DOHH2 (cell line): ENCODE results near the gene LIMK1.

Experiments used
- H3F3A ChIP-seq: fragments of 200-600 bp; sonication (generic), shearing (Covaris generic); 2 replicates; pipeline ENCODE4 v1.6.0; 2016; ENCODE audit warnings: antibody characterized with exemption, mild to moderate bottlenecking; ENCODE audit not compliant: control insufficient read depth, insufficient read depth
- H3K27ac ChIP-seq: fragments of 200-600 bp; sonication (generic); 2 replicates; pipeline ENCODE4 v1.5.1; 2014; ENCODE audit warnings: low read depth, mild to moderate bottlenecking, low read length, moderate library complexity
- H3K27me3 ChIP-seq: fragments of 200-600 bp; sonication (generic); 2 replicates; pipeline ENCODE4 v1.6.1; 2014; ENCODE audit warnings: mild to moderate bottlenecking, low read length, mixed read lengths; ENCODE audit not compliant: control insufficient read depth
- H3K36me3 ChIP-seq: fragments of 200-600 bp; sonication (generic); 2 replicates; pipeline ENCODE4 v1.6.1; 2014; ENCODE audit warnings: mild to moderate bottlenecking, low read length, moderate library complexity, mixed read lengths; ENCODE audit not compliant: control insufficient read depth
- H3K4me1 ChIP-seq: fragments of 200-600 bp; sonication (generic); 2 replicates; pipeline ENCODE4 v1.6.1; 2014; ENCODE audit warnings: mild to moderate bottlenecking, low read length, mixed read lengths; ENCODE audit not compliant: control insufficient read depth
- H3K4me2 ChIP-seq: fragments of 200-600 bp; sonication (generic); 2 replicates; pipeline ENCODE4 v1.6.0; 2014; ENCODE audit warnings: mild to moderate bottlenecking, low read length, moderate library complexity
- H3K4me3 ChIP-seq: fragments of 200-600 bp; sonication (generic); 2 replicates; pipeline ENCODE4 v1.5.1; 2014; ENCODE audit warnings: mild to moderate bottlenecking, low read length, mixed read lengths
- H3K79me2 ChIP-seq: fragments of 200-600 bp; sonication (generic); 2 replicates; pipeline ENCODE4 v1.6.1; 2014; ENCODE audit warnings: mild to moderate bottlenecking, low read length, mixed read lengths; ENCODE audit not compliant: control insufficient read depth
- H3K9me2 ChIP-seq: fragments of 200-600 bp; sonication (generic); replicated peaks from 2 replicates; pipeline ENCODE4 v1.6.1; 2014; ENCODE audit warnings: mild to moderate bottlenecking, low read length, mixed read lengths; ENCODE audit not compliant: control insufficient read depth
- H3K9me3 ChIP-seq: fragments of 200-600 bp; sonication (generic); 2 replicates; pipeline ENCODE4 v1.6.1; 2014; ENCODE audit warnings: antibody characterized with exemption, low read length, mixed read lengths; ENCODE audit not compliant: control insufficient read depth, insufficient read depth
- H4K20me1 ChIP-seq: fragments of 200-600 bp; sonication (generic); 2 replicates; pipeline ENCODE4 v1.6.0; 2014; ENCODE audit warnings: low read depth, mild to moderate bottlenecking, antibody characterized with exemption, low read length, moderate library complexity; ENCODE audit not compliant: control insufficient read depth, insufficient read depth
- CTCF ChIP-seq: fragments of 200-600 bp; sonication (generic); IDR thresholded peaks from one replicate; pipeline ENCODE4 v1.5.1; 2014; ENCODE audit warnings: antibody characterized with exemption, mild to moderate bottlenecking, low read depth, low read length; ENCODE audit not compliant: poor library complexity, severe bottlenecking
- EZH2phosphoT487 ChIP-seq: fragments of 200-600 bp; sonication (generic); IDR thresholded peaks from 2 replicates; pipeline ENCODE4 v1.6.1; 2017; ENCODE audit warnings: borderline replicate concordance, mild to moderate bottlenecking, antibody characterized with exemption, low read length, moderate library complexity, mixed read lengths

The LIMK1 gene

GRCh38 chr7:74097937-74098614 lies 14.5 kb downstream of the LIMK1 start:
- Histone ChIP-seq H3K79me2 (peaks cover 31% of the 10 kb centered on the region), H3K4me2 (no peak overlapping the region), H3K27ac (no peak overlapping the region), H3K4me1 (peaks cover 86% of the 10 kb centered on the region), H3K9me2 (no peaks in the 10 kb centered on the region), H3K4me3 (no peak overlapping the region), H3F3A (peaks cover 40% of the 10 kb centered on the region), H3K36me3 (peaks cover 41% of the 10 kb centered on the region), H3K9me3 (no peaks in the 10 kb centered on the region), H4K20me1 (no peaks in the 10 kb centered on the region), H3K27me3 (no peaks in the 10 kb centered on the region)
- TF ChIP-seq CTCF (no peak), EZH2phosphoT487 (no peak)

GRCh38 chr7:74099031-74099430 lies 15.4 kb downstream of the LIMK1 start:
- TF ChIP-seq EZH2phosphoT487 = no peak
- TF ChIP-seq CTCF = no peak
- Histone ChIP-seq H3K4me3 (no peak overlapping the region), H3F3A (peaks cover 38% of the 10 kb centered on the region), H3K36me3 (peaks cover 50% of the 10 kb centered on the region), H3K4me2 (no peak overlapping the region), H3K4me1 (peaks cover 83% of the 10 kb centered on the region), H3K79me2 (peaks cover 29% of the 10 kb centered on the region), H3K27me3 (no peaks in the 10 kb centered on the region), H3K9me3 (no peaks in the 10 kb centered on the region), H3K27ac (peak overlapping the region; percentile 98), H3K9me2 (no peaks in the 10 kb centered on the region), H4K20me1 (no peaks in the 10 kb centered on the region)

DNA sequence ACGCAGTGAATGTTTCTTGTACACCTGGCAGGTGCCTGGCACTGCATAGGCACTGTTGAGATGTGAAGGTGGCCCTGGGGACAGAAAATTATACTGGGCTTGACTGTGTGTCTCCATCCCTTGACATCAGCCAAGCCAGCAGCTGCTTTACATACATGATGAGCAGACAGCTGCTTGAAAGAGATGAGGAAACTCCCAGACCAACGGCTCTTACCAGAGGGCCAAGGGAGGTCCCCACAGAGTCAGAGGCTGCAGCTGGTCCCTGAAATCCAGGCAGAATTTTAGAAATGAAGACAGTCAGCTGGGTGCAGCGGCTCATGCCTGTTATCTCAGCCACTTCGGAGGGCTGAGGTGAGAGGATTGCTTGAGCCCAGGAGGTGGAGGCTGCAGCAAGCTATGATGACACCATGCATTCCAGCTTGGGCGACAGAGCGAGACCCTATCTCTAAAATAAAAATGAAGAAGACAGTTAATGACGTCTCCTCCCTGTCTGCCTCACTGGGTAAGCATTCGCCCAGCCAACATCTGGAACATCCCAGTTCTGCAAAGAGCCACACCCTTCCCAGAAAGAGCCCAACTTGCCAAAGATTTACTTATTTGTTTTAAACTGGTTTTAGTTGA lies 17.6 kb downstream of the LIMK1 start:
- no peaks in the 10 kb centered on the region for H3K27me3 ChIP-seq
- peaks cover 66% of the 10 kb centered on the region for H3K4me1 ChIP-seq
- peaks cover 36% of the 10 kb centered on the region for H3F3A ChIP-seq
- peaks cover 12% of the 10 kb centered on the region for H3K79me2 ChIP-seq
- H3K27ac ChIP-seq = peak overlapping the region; percentile 98
- TF ChIP-seq CTCF = no peak
- TF ChIP-seq EZH2phosphoT487 = no peak
- peak overlapping the region; percentile 63 for H3K4me3 ChIP-seq
- peak overlapping the region; percentile 90 for H3K4me2 ChIP-seq
- no peaks in the 10 kb centered on the region for H3K9me2 ChIP-seq
- H3K36me3 ChIP-seq = peaks cover 68% of the 10 kb centered on the region
- no peaks in the 10 kb centered on the region for H3K9me3 ChIP-seq
- H4K20me1 ChIP-seq = no peaks in the 10 kb centered on the region
